ENCODE data around the gene TIMM50. TPM values are rescaled to one million over a fixed set of nuclear protein-coding genes. Genes with fewer than 3 reads are reported as not detected.

The TIMM50 gene
- total and polyA plus RNA-seq, 2 of the 13 experiments (the other 11 are each of a cell fraction or from before 2014, with no cell fraction given), result 91.1 to 92.5 TPM

GRCh38 chr19:39506944-39507714 lies 26.5 kb downstream of the TIMM50 start (continued):
- TF ChIP-seq BRD4 (CRISPR knock-in tag; IDR thresholded peaks at IDR 0.05) (no peak), SMARCC2 (IDR thresholded peaks at IDR 0.05) (no peak), ZNF709 (CRISPR knock-in tag; IDR thresholded peaks at IDR 0.05) (peak; percentile 84; the same call in 1 of the 2 replicates), NFYC (CRISPR knock-in tag; IDR thresholded peaks at IDR 0.05) (no peak), ZNF841 (CRISPR knock-in tag; IDR thresholded peaks at IDR 0.05; ENCODE audit: borderline replicate concordance) (peak; percentile 97), ZNF138 (CRISPR knock-in tag; IDR thresholded peaks at IDR 0.05; ENCODE audit: low read depth) (peak; percentile 98), NR1H2 (CRISPR knock-in tag; IDR thresholded peaks at IDR 0.05; ENCODE audit: borderline replicate concordance, low read depth) (0 out of 2 replicates have a peak, but pooled peaks have one; percentile 34), PLRG1 (conservative IDR thresholded peaks at IDR 0.05) (no peak), TAF1 (CRISPR knock-in tag; IDR thresholded peaks at IDR 0.05) (no peak), HNRNPL (IDR thresholded peaks at IDR 0.05; ENCODE audit: low read depth, low read length) (no peak), CREB3 (CRISPR knock-in tag; IDR thresholded peaks at IDR 0.05) (peak; percentile 98), FOXJ3 (CRISPR knock-in tag; IDR thresholded peaks at IDR 0.05; ENCODE audit: borderline replicate concordance) (no peak), ZNF20 (CRISPR knock-in tag; IDR thresholded peaks at IDR 0.05) (no peak), ZZZ3 (CRISPR knock-in tag; IDR thresholded peaks at IDR 0.05; ENCODE audit: borderline replicate concordance) (no peak), MED8 (CRISPR knock-in tag; IDR thresholded peaks at IDR 0.05; ENCODE audit: insufficient replicate concordance) (no peak), TRIM22 (IDR thresholded peaks at IDR 0.05) (no peak), ZMYM4 (CRISPR knock-in tag; IDR thresholded peaks at IDR 0.05) (peak; percentile 67), POLR2AphosphoS2 (IDR thresholded peaks at IDR 0.05; ENCODE audit: low read depth, low read length) (no peak), SMAD9 (CRISPR knock-in tag; IDR thresholded peaks at IDR 0.05) (no peak), ZNF446 (CRISPR knock-in tag; IDR thresholded peaks at IDR 0.05) (peak; percentile 91; the same call in 1 of the 2 replicates), ONECUT2 (CRISPR knock-in tag; IDR thresholded peaks at IDR 0.05) (0 out of 2 replicates have a peak, but pooled peaks have one; percentile 42), ZNF790 (CRISPR knock-in tag; IDR thresholded peaks at IDR 0.05; ENCODE audit: borderline replicate concordance) (peak; percentile 86; the same call in 1 of the 2 replicates), AKAP8 (CRISPR knock-in tag; IDR thresholded peaks at IDR 0.05) (peak; percentile 84), IKZF1 (IDR thresholded peaks at IDR 0.05) (no peak), NR2F2 (IDR thresholded peaks at IDR 0.05; ENCODE audit: borderline replicate concordance, low read depth) (no peak), HNRNPUL1 (IDR thresholded peaks at IDR 0.05; ENCODE audit: low read depth, low read length) (no peak), ATF7-NPFF (CRISPR knock-in tag; IDR thresholded peaks at IDR 0.05; ENCODE audit: low read depth) (peak; percentile 99), TBX3 (IDR thresholded peaks at IDR 0.05; ENCODE audit: borderline replicate concordance) (no peak)
- TF ChIP-seq, protein P1, sequence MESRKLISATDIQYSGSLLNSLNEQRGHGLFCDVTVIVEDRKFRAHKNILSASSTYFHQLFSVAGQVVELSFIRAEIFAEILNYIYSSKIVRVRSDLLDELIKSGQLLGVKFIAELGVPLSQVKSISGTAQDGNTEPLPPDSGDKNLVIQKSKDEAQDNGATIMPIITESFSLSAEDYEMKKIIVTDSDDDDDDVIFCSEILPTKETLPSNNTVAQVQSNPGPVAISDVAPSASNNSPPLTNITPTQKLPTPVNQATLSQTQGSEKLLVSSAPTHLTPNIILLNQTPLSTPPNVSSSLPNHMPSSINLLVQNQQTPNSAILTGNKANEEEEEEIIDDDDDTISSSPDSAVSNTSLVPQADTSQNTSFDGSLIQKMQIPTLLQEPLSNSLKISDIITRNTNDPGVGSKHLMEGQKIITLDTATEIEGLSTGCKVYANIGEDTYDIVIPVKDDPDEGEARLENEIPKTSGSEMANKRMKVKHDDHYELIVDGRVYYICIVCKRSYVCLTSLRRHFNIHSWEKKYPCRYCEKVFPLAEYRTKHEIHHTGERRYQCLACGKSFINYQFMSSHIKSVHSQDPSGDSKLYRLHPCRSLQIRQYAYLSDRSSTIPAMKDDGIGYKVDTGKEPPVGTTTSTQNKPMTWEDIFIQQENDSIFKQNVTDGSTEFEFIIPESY (CRISPR knock-in tag; IDR thresholded peaks at IDR 0.05), result no peak

Measured in HepG2 (cell line).